ENCODE results near the gene SMAD2.
A peak's percentile ranks its signal among the peaks of the same experiment; 100 is the strongest.
"Not testable (repeated sequence)": the region's sequence is repeated elsewhere in the genome, so short reads cannot be mapped to it uniquely, and the experiment has no call there.

SMAD2 gene

GRCh38 chr18:47777626-47778025 lies 152.8 kb downstream of the SMAD2 start:
- no peak for TF ChIP-seq CTCF (IDR thresholded peaks at IDR 0.05; ENCODE audit: low read length, missing control alignments)
- H3K4me3 ChIP-seq (replicated peaks; ENCODE audit: low read depth, low read length), result no peak overlapping the region
- DNase-seq (ENCODE audit: low read depth), result no peak

GRCh38 chr18:47775961-47776360 lies 154.5 kb downstream of the SMAD2 start:
- TF ChIP-seq CTCF (IDR thresholded peaks at IDR 0.05; ENCODE audit: low read length, missing control alignments), result peak; percentile 43
- H3K4me3 ChIP-seq (replicated peaks; ENCODE audit: low read depth, low read length), result no peak overlapping the region
- peak; percentile 60 for DNase-seq (ENCODE audit: low read depth)

GRCh38 chr18:47773931-47774330 lies 156.5 kb downstream of the SMAD2 start:
- no peak for TF ChIP-seq CTCF (IDR thresholded peaks at IDR 0.05; ENCODE audit: low read length, missing control alignments)
- DNase-seq (ENCODE audit: low read depth), result no peak
- no peak overlapping the region for H3K4me3 ChIP-seq (replicated peaks; ENCODE audit: low read depth, low read length)

GRCh38 chr18:47772374-47773248 lies 157.8 kb downstream of the SMAD2 start:
- TF ChIP-seq CTCF (IDR thresholded peaks at IDR 0.05; ENCODE audit: low read length, missing control alignments), result peak; percentile 98
- no peak overlapping the region for H3K4me3 ChIP-seq (replicated peaks; ENCODE audit: low read depth, low read length)
- peak; percentile 77 for DNase-seq (ENCODE audit: low read depth)

- no peak for TF ChIP-seq CTCF (IDR thresholded peaks at IDR 0.05; ENCODE audit: low read length, missing control alignments)
- no peak overlapping the region for H3K4me3 ChIP-seq (replicated peaks; ENCODE audit: low read depth, low read length)
- no peak for DNase-seq (ENCODE audit: low read depth)
Measured at GRCh38 chr18:47771922-47772321, 158.5 kb downstream of the SMAD2 start.

GRCh38 chr18:47767699-47768098 lies 162.8 kb downstream of the SMAD2 start:
- no peak for TF ChIP-seq CTCF (IDR thresholded peaks at IDR 0.05; ENCODE audit: low read length, missing control alignments)
- DNase-seq (ENCODE audit: low read depth), result no peak
- H3K4me3 ChIP-seq (replicated peaks; ENCODE audit: low read depth, low read length), result no peak overlapping the region

- not testable (repeated sequence) for H3K4me3 ChIP-seq (replicated peaks; ENCODE audit: low read depth, low read length); DNase-seq (ENCODE audit: low read depth)
Measured at GRCh38 chr18:47767198-47767597, 163.3 kb downstream of the SMAD2 start.

Data from fibroblast of pulmonary artery (primary cell).